Vagina (tissue), 2 donors: ENCODE results near the gene TTC34.

Experiments used
- CTCF ChIP-seq, 3 experiments: fragments of 450-650 bp in 2 of 3; fragments of 200-600 bp in 1 of 3; sonication (generic) in 1 of 3; IDR thresholded peaks; one replicate each; pipeline ENCODE4 v1.5.1; 2017 to 2019; ENCODE audit warnings: antibody characterized with exemption in 3 of 3, mild to moderate bottlenecking in 2 of 3, moderate library complexity in 2 of 3
- POLR2A ChIP-seq, 2 donors: fragments of 450-650 bp; IDR thresholded peaks; one replicate each; pipeline ENCODE4 v1.6.1; 2017; ENCODE audit warnings: antibody characterized with exemption in 2 of 2, mild to moderate bottlenecking in 2 of 2, moderate library complexity in 2 of 2
- POLR2AphosphoS5 ChIP-seq, 2 donors: sonication (generic); formaldehyde crosslinking; IDR thresholded peaks; one replicate each; pipeline ENCODE4 v1.9.0; 2017; ENCODE audit warnings: antibody characterized with exemption in 2 of 2, mild to moderate bottlenecking in 2 of 2, low read depth in 1 of 2; ENCODE audit not compliant: insufficient read depth in 1 of 2

- TF ChIP-seq POLR2AphosphoS5 (IDR thresholded peaks at IDR 0.05; ENCODE audit: insufficient read depth in 1 of 2, low read depth in 1 of 2) (no peak), CTCF (IDR thresholded peaks at IDR 0.05) (no peak), POLR2A (IDR thresholded peaks at IDR 0.05) (no peak)
These were observed 159.3 kb downstream of the TTC34 start for GRCh38 chr1:2642131-2642559.
